Activated CD4-positive, alpha-beta T cell treated with anti-CD3 and anti-CD28 coated beads, Interleukin-2, amount 50 U/mL, for 48 hours (primary cell): ENCODE results near the gene SCPEP1.

ENCODE experiments used
- DNase-seq, 2 experiments: peaks; one replicate each; pipeline ENCODE4 v3.0.0-alpha.2; 2020

SCPEP1 gene

DNA sequence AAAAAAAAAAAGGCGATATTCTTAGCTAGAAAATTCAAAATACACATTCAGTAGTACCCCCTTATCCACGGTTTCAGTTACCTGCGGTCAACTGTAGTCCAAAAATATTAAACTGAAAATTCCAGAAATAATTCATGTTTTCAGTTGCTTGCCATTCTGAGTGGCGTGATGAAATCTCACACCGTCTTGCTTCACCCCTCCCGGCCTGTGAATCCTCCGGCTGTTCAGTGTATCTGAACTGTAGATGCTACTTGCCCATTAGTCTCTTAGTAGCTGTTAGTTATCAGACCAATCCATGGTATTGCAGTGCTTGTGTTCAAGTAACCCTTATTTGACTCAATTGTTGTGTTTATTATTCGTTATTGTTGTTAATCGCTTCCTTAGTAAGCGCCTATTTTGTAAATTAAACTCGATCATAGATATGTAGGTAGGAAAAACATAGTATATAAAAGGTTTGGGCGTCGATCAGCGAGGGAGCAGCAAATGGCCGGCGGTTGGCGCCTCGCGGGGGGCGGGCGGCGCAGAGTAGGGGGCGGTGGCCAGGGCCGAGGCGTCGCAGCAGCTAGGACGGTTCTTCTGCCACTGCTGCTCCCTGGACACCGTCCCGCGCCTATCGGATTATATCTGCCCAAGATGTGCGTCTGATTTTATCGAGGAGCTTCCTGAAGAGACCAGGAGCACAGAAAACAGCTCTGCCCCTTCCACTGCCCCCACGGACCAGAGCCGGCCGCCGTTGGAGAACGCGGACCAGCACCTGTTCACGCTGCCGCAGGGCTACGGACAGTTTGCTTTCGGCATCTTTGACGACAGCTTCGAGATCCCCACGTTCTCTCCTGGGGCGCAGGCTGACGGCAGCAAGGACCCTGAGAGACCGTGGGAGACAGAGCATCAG is 67.3 kb downstream of the SCPEP1 start:
- peak in 1 of 2 experiments; percentile 6 for DNase-seq

- DNase-seq, result peak; percentile 23 to 39
Measured at GRCh38 chr17:57045868-57046704, 68.2 kb downstream of the SCPEP1 start.

- DNase-seq, result no peak
Measured at GRCh38 chr17:57046749-57047148, 68.8 kb downstream of the SCPEP1 start.

DNA sequence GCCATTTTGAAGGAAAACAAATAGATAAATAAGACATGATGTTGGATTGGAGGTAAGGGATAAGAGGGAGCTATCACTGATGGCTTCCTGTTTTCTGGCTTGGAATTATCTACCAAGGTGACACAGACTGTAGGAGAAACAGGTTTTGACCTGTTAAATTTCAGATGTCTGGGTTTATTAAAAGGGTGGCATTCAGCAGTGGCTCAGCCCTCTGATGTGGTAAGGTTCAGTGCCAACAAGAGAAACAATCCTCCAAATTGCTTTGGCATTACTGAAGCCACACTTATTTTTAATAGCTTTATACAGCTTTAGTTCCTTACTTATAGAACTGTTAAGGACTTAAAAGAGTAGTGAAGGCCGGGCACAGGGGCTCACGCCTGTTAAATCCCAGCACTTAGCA is 70.2 kb downstream of the SCPEP1 start:
- no peak for DNase-seq

DNA sequence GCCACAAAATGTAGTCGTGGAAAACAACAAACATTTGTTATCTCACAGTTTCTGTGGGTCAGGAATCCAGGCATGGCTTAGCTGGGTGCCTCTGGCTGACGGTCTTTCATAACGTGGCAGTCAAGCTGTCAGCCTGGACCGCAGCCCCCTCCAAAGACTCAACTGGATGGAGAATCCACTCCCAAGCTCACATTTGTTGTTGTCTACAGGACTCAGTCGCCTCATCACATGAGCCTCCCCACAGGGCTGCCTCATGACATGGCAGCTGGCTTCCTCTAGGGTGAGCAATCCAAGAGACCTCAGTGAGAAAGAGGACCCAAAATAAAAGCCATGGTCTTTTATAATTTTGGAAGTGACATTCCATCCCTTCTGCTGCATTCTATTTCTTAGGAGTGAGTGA is 72.4 kb downstream of the SCPEP1 start:
- DNase-seq, result no peak

DNA sequence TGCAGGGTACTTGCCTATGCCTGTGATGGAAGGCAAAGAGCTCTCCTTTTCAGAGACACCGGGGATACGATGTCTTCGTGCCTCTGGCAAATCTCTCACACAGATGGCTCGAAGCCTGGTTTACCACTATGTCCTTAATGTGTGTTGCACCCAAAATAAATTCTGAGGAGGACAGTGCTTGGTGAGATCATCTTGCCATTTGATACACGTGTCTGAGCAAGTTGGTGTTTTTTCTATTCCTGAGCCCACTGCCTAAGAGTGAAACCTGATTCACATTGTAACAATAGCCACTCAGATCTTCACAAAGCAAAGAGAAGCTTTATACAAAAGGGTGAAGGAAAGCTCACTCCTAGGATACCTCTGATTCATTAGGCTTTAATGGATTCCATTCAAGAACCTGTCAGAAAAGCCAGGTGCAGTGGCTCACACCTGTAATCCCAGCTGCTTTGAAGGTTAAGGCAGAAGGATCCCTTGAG is 74.0 kb downstream of the SCPEP1 start:
- no peak for DNase-seq
